Body of pancreas (tissue), 4 donors: Measurements from ENCODE around the gene CIDEC. TPM values are rescaled to one million over a fixed set of nuclear protein-coding genes. Genes with fewer than 3 reads are reported as not detected.
"Not testable (repeated sequence)": the region's sequence is repeated elsewhere in the genome, so short reads cannot be mapped to it uniquely, and the experiment has no call there.

ENCODE experiments used
- ATAC-seq: fragments of 150-250 bp; one replicate; pipeline ENCODE4 v1.9.1; 2016
- DNase-seq, 4 donors: peaks; one replicate each; pipeline ENCODE4 v3.0.0-alpha.2; 2019
- H3K27ac ChIP-seq, 4 donors: fragments of 200-600 bp; sonication (generic); 1 replicate in 3 of 4; 2 replicates in 1 of 4; pipeline versions ENCODE4 v1.5.1 to v1.6.1; 2016 to 2019; ENCODE audit warnings: mild to moderate bottlenecking in 1 of 4, mixed read lengths in 1 of 4, moderate library complexity in 1 of 4
- H3K27me3 ChIP-seq, 2 donors: fragments of 200-600 bp; sonication (generic); one replicate each; pipeline ENCODE4 v1.6.0; 2016; ENCODE audit warnings: mild to moderate bottlenecking in 1 of 2
- H3K36me3 ChIP-seq, 2 donors: fragments of 200-600 bp; sonication (generic); replicated peaks in 1 of 2; 2 replicates each; pipeline ENCODE4 v1.5.1; 2016; ENCODE audit warnings: low read depth in 2 of 2; ENCODE audit not compliant: insufficient read depth in 1 of 2
- H3K4me1 ChIP-seq: fragments of 200-600 bp; sonication (generic); one replicate; pipeline ENCODE4 v1.6.0; 2016
- H3K4me3 ChIP-seq, 2 donors: fragments of 200-600 bp; sonication (generic); 1 replicate in 1 of 2; 2 replicates in 1 of 2; pipeline ENCODE4 v1.5.1; 2016 to 2019
- H3K9me3 ChIP-seq, 3 donors: fragments of 200-600 bp; sonication (generic); 1 replicate in 2 of 3; 2 replicates in 1 of 3; pipeline ENCODE4 v1.5.1; 2016
- CTCF ChIP-seq, 7 experiments: fragments of 450-650 bp in 4 of 7; fragments of 200-600 bp in 3 of 7; sonication (generic) in 3 of 7; IDR thresholded peaks; one replicate each; pipeline ENCODE4 v1.5.1; 2016 to 2019; ENCODE audit warnings: antibody characterized with exemption in 7 of 7
- POLR2A ChIP-seq, 3 donors: fragments of 450-650 bp; IDR thresholded peaks; one replicate each; pipeline ENCODE4 v1.6.1; 2016; ENCODE audit warnings: antibody characterized with exemption in 3 of 3, mild to moderate bottlenecking in 2 of 3
- WGBS, 2 donors: methylation state at CpG; one replicate each; pipeline ENCODE4 v1.1.5; 2017; 5-methylcytosine and 5-hydroxymethylcytosine counted together
- intact Hi-C: fragments of 100-400 bp; cut with DNase I; formaldehyde crosslinking; loops from one replicate; pipeline ENCODE4 v1.15.1; 2023
- total RNA-seq, 2 donors: library from RNA; depleted of rRNA; stranded (reverse); fragments of >200 nt; gene quantifications; one replicate each; pipeline ENCODE4 v1.1.0, GENCODE V29; 2016

CIDEC gene
- total RNA-seq, 2 donors from 2014 or later = 6.5 to 134 TPM

GRCh38 chr3:9902372-9903237, 22.6 kb upstream of the CIDEC start, which contains the start of gene IL17RE:
Gene IL17RE, plus strand, starts transcription at chr3:9902848. Its CDS starts 85 bp downstream, at chr3:9902933.
- peak; percentile 63 to 76 (median 67) for DNase-seq
- intact Hi-C loops = no loop called here
- peak; percentile 48 for ATAC-seq
- peak within 1 kb of the TSS; percentile 58 to 73 (median 66) for H3K27ac ChIP-seq
- peak; percentile 28 to 72 (median 72) for TF ChIP-seq POLR2A (IDR thresholded peaks at IDR 0.05)
- TF ChIP-seq CTCF (IDR thresholded peaks at IDR 0.05) = no peak
- 9 to 14% methylated on average over 6 to 13 of the region's 13 CpGs for WGBS, 2 donors
- H3K9me3 ChIP-seq = no peaks in the 10 kb centered on the region
- no peaks in the 10 kb centered on the region for H3K27me3 ChIP-seq
- H3K4me3 ChIP-seq = peak within 1 kb of the TSS in 1 of 2 donors; percentile 9
- H3K36me3 ChIP-seq = no peaks in the 10 kb centered on the region
- peaks cover 65% of the 10 kb centered on the region for H3K4me1 ChIP-seq

- DNase-seq (no peak), ATAC-seq (no peak)
- Histone ChIP-seq H3K27ac (peak overlapping the region in 3 of 4 donors; percentile 61 to 73 (median 71)), H3K4me1 (peaks cover 72% of the 10 kb centered on the region), H3K27me3 (no peaks in the 10 kb centered on the region), H3K36me3 (no peaks in the 10 kb centered on the region), H3K9me3 (no peaks in the 10 kb centered on the region), H3K4me3 (no peak overlapping the region)
- WGBS, 2 donors = 48 to 82% methylated on average over 3 to 5 of the region's 5 CpGs
- intact Hi-C loops = no loop called here
- TF ChIP-seq CTCF (IDR thresholded peaks at IDR 0.05) (no peak), POLR2A (IDR thresholded peaks at IDR 0.05) (no peak)
These were observed 21.9 kb upstream of the CIDEC start for GRCh38 chr3:9901967-9902366.

GRCh38 chr3:9900965-9901415, 20.9 kb upstream of the CIDEC start:
- H3K27me3 ChIP-seq, H3K4me3 ChIP-seq, H3K9me3 ChIP-seq, intact Hi-C loops, ATAC-seq, H3K36me3 ChIP-seq: not testable (repeated sequence)
- peak in 1 of 4 donors; percentile 26 for DNase-seq
- Histone ChIP-seq H3K4me1 (peaks cover 77% of the 10 kb centered on the region), H3K27ac (peak overlapping the region in 1 of 4 donors; percentile 40)
- 50 to 56% methylated on average over 6 of the region's 6 CpGs for WGBS, 2 donors

GRCh38 chr3:9899289-9899791, 19.3 kb upstream of the CIDEC start:
- H3K27ac ChIP-seq = peak overlapping the region; percentile 66 to 85 (median 85)
- no peak for TF ChIP-seq POLR2A (IDR thresholded peaks at IDR 0.05)
- TF ChIP-seq CTCF (IDR thresholded peaks at IDR 0.05) = no peak
- H3K27me3 ChIP-seq = no peaks in the 10 kb centered on the region
- no peak overlapping the region for H3K4me3 ChIP-seq
- DNase-seq (no peak), ATAC-seq (no peak)
- H3K9me3 ChIP-seq = no peaks in the 10 kb centered on the region
- peaks cover 77% of the 10 kb centered on the region for H3K4me1 ChIP-seq
- intact Hi-C loops = no loop called here
- 38 to 40% methylated on average over 3 of the region's 3 CpGs for WGBS, 2 donors
- no peaks in the 10 kb centered on the region for H3K36me3 ChIP-seq

- H3K27me3 ChIP-seq = no peaks in the 10 kb centered on the region
- 19 to 28% methylated on average over 8 of the region's 8 CpGs for WGBS, 2 donors
- intact Hi-C loops = no loop called here
- no peak for TF ChIP-seq POLR2A (IDR thresholded peaks at IDR 0.05)
- peak overlapping the region; percentile 66 to 85 (median 85) for H3K27ac ChIP-seq
- H3K9me3 ChIP-seq = no peaks in the 10 kb centered on the region
- H3K4me1 ChIP-seq = peaks cover 71% of the 10 kb centered on the region
- peak in 3 of 4 donors; percentile 43 to 53 (median 47) for DNase-seq
- ATAC-seq = no peak
- H3K4me3 ChIP-seq = no peak overlapping the region
- no peaks in the 10 kb centered on the region for H3K36me3 ChIP-seq
These were observed 18.6 kb upstream of the CIDEC start for GRCh38 chr3:9898467-9899241.
